HG03439 (cell line): Measurements from ENCODE around the gene PPM1J.

Experiments
- ATAC-seq: cut with Tn5 transposase; IDR thresholded peaks from one replicate; pipeline ENCODE4 v1.9.1; 2021; ENCODE audit warnings: mild to moderate bottlenecking, moderate library complexity; ENCODE audit not compliant: unreplicated experiment

The PPM1J gene

GRCh38 chr1:112689196-112689841 is 25.8 kb downstream of the PPM1J start:
- ATAC-seq: no peak

- no peak for ATAC-seq
Observed at GRCh38 chr1:112688781-112689193, 26.3 kb downstream of the PPM1J start.

- ATAC-seq: no peak
Observed at GRCh38 chr1:112687785-112688496, 27.2 kb downstream of the PPM1J start.

- no peak for ATAC-seq
Observed at GRCh38 chr1:112687361-112687760, 27.8 kb downstream of the PPM1J start.

GRCh38 chr1:112686835-112687234 is 28.3 kb downstream of the PPM1J start:
- no peak for ATAC-seq

- no peak for ATAC-seq
Observed at GRCh38 chr1:112686417-112686816, 28.7 kb downstream of the PPM1J start.

GRCh38 chr1:112685913-112686312 is 29.2 kb downstream of the PPM1J start:
- ATAC-seq: no peak

- ATAC-seq: no peak
Observed at GRCh38 chr1:112678605-112679004, 36.5 kb downstream of the PPM1J start.

GRCh38 chr1:112677501-112677900 is 37.6 kb downstream of the PPM1J start:
- no peak for ATAC-seq

- ATAC-seq: no peak
Observed at GRCh38 chr1:112676543-112676942, 38.6 kb downstream of the PPM1J start.

GRCh38 chr1:112675728-112676381 is 39.3 kb downstream of the PPM1J start:
- no peak for ATAC-seq

- peak; percentile 42 for ATAC-seq
Observed at GRCh38 chr1:112674986-112675727, 40.0 kb downstream of the PPM1J start.

GRCh38 chr1:112674440-112674985 is 40.6 kb downstream of the PPM1J start, which contains the start of gene MOV10:
Gene MOV10 (plus strand): TSS chr1:112674659. CDS start chr1:112674913, 254 bp downstream.
- ATAC-seq: peak; percentile 54

- no peak for ATAC-seq
Observed at GRCh38 chr1:112673592-112674439, 41.3 kb downstream of the PPM1J start.

GRCh38 chr1:112672842-112673241 is 42.3 kb downstream of the PPM1J start:
- no peak for ATAC-seq

- ATAC-seq: no peak
Observed at GRCh38 chr1:112672009-112672408, 43.1 kb downstream of the PPM1J start.

- ATAC-seq: no peak
Observed at GRCh38 chr1:112666946-112667345, 48.2 kb downstream of the PPM1J start.

GRCh38 chr1:112665857-112666256 is 49.3 kb downstream of the PPM1J start:
- no peak for ATAC-seq
